B cell (primary cell): Measurements from ENCODE around the gene SMKR1. TPM values are rescaled to one million over a fixed set of nuclear protein-coding genes. Genes with fewer than 3 reads are reported as not detected.
A peak's percentile ranks its signal among the peaks of the same experiment; 100 is the strongest.

ENCODE experiments used
- ATAC-seq: fragments of 200-7000 bp; cut with Tn5 transposase; one replicate; pipeline ENCODE4 v1.10.0; 2021; ENCODE audit warnings: low read depth, mild to moderate bottlenecking, moderate number of reproducible peaks, moderate library complexity
- CTCF ChIA-PET: fragments of 350-600 bp; sonication (Branson Sonifier 250); formaldehyde crosslinking; loops from one replicate; lab custom pipeline; 2021; ENCODE audit warnings: antibody characterized with exemption, inconsistent platforms; lab: Charles Lee
- POLR2A ChIA-PET: fragments of 350-600 bp; sonication (Branson Sonifier 250); formaldehyde crosslinking; loops from one replicate; lab custom pipeline; 2021; ENCODE audit warnings: antibody characterized with exemption; lab: Charles Lee
- DNase-seq: peaks from one replicate; pipeline ENCODE4 v3.0.0; 2013
- H2AFZ ChIP-seq: 2 replicates; pipeline ENCODE4 v1.6.1; 2012; ENCODE audit warnings: mild to moderate bottlenecking, low read depth, low read length; ENCODE audit not compliant: insufficient read depth, poor library complexity, severe bottlenecking
- H3K27ac ChIP-seq, 2 donors: 1 replicate in 1 of 2; 2 replicates in 1 of 2; pipeline ENCODE4 v1.5.1; 2012 to 2013; ENCODE audit warnings: low read length in 2 of 2, mild to moderate bottlenecking in 2 of 2, moderate library complexity in 1 of 2
- H3K27me3 ChIP-seq, 4 experiments: fragments of 200-600 bp in 1 of 4; sonication (generic) in 1 of 4; replicated peaks in 1 of 4; 1 replicate in 2 of 4; 2 replicates in 2 of 4; pipeline versions ENCODE4 v1.6.1 to v1.7.0; 2013 to 2016; ENCODE audit warnings: low read length in 3 of 4, mild to moderate bottlenecking in 2 of 4, mixed read lengths in 1 of 4, moderate library complexity in 1 of 4; ENCODE audit not compliant: insufficient read depth in 4 of 4, control insufficient read depth in 3 of 4; ENCODE audit errors: control extremely low read depth in 1 of 4
- H3K36me3 ChIP-seq, 2 experiments: replicated peaks in 1 of 2; 1 replicate in 1 of 2; 2 replicates in 1 of 2; pipeline versions ENCODE4 v1.6.1 to v1.7.1; 2013; ENCODE audit warnings: low read length in 1 of 2; ENCODE audit not compliant: insufficient read depth in 2 of 2, control insufficient read depth in 1 of 2; ENCODE audit errors: control extremely low read depth in 1 of 2, extremely low read depth in 1 of 2
- H3K4me1 ChIP-seq, 2 donors: fragments of 200-600 bp in 1 of 2; sonication (generic) in 1 of 2; 1 replicate in 1 of 2; 2 replicates in 1 of 2; pipeline versions ENCODE4 v1.5.1 to v1.6.1; 2013 to 2017; ENCODE audit warnings: low read length in 2 of 2; ENCODE audit not compliant: control insufficient read depth in 2 of 2, insufficient read depth in 2 of 2
- H3K4me2 ChIP-seq: replicated peaks from 2 replicates; pipeline ENCODE3; 2012; ENCODE audit warnings: mild to moderate bottlenecking, low read depth, low read length; ENCODE audit not compliant: poor library complexity, severe bottlenecking
- H3K4me3 ChIP-seq, 5 experiments: fragments of 200-600 bp in 1 of 5; sonication (generic) in 1 of 5; 1 replicate in 3 of 5; 2 replicates in 2 of 5; pipeline versions ENCODE4 v1.5.1 to v1.7.0; 2011 to 2016; ENCODE audit warnings: low read length in 4 of 5, mild to moderate bottlenecking in 4 of 5, low read depth in 2 of 5, control low read depth in 1 of 5, moderate library complexity in 1 of 5; ENCODE audit not compliant: insufficient read depth in 1 of 5; ENCODE audit errors: control extremely low read depth in 1 of 5, extremely low read depth in 1 of 5
- H3K79me2 ChIP-seq: fragments of 200-600 bp; sonication (generic); one replicate; pipeline ENCODE4 v1.6.0; 2016; ENCODE audit warnings: low read length; ENCODE audit not compliant: control insufficient read depth, insufficient read depth
- H3K9ac ChIP-seq: fragments of 200-600 bp; sonication (generic); 2 replicates; pipeline ENCODE4 v1.6.1; 2017; ENCODE audit warnings: mild to moderate bottlenecking, low read length, moderate library complexity
- H3K9me3 ChIP-seq, 3 donors: one replicate each; pipeline versions ENCODE4 v1.6.1 to v1.7.1; 2013; ENCODE audit warnings: low read length in 2 of 3; ENCODE audit not compliant: control insufficient read depth in 2 of 3, insufficient read depth in 1 of 3; ENCODE audit errors: control extremely low read depth in 1 of 3
- H4K20me1 ChIP-seq: 2 replicates; pipeline ENCODE4 v1.6.0; 2012; ENCODE audit warnings: mild to moderate bottlenecking, low read length; ENCODE audit not compliant: insufficient read depth, control insufficient read depth, poor library complexity, severe bottlenecking
- H3K27ac Mint-ChIP-seq: one replicate; pipeline ENCODE4 v1.8.0; 2021; ENCODE audit warnings: mixed read lengths
- H3K27me3 Mint-ChIP-seq: one replicate; pipeline ENCODE4 v1.8.0; 2021; ENCODE audit warnings: mixed read lengths
- H3K4me1 Mint-ChIP-seq: one replicate; pipeline ENCODE4 v1.8.0; 2021; ENCODE audit warnings: mixed read lengths
- H3K4me3 Mint-ChIP-seq: one replicate; pipeline ENCODE4 v1.8.0; 2021; ENCODE audit warnings: mixed read lengths
- H3K9me3 Mint-ChIP-seq: one replicate; pipeline ENCODE4 v1.8.0; 2022; ENCODE audit warnings: mixed read lengths; ENCODE audit not compliant: insufficient read depth
- CTCF ChIP-seq: fragments of 200-600 bp; IDR thresholded peaks from one replicate; pipeline ENCODE4 v1.8.0; 2022; ENCODE audit warnings: antibody characterized with exemption, mild to moderate bottlenecking
- EZH2 ChIP-seq: IDR thresholded peaks from 2 replicates; pipeline ENCODE4 v1.6.1; 2012; ENCODE audit warnings: borderline replicate concordance, low read depth, mild to moderate bottlenecking, moderate library complexity, low read length; ENCODE audit not compliant: insufficient read depth, poor library complexity, severe bottlenecking
- WGBS: methylation state at CpG from one replicate; pipeline ENCODE4 v1.1.5; 2013; ENCODE audit warnings: missing lambda C conversion rate; ENCODE audit not compliant: insufficient coverage; 5-methylcytosine and 5-hydroxymethylcytosine counted together
- intact Hi-C: fragments of 100-400 bp; cut with micrococcal nuclease; formaldehyde crosslinking; loops from one replicate; pipeline ENCODE4 v1.10.0; 2022
- polyA plus RNA-seq: library from polyadenylated mRNA; depleted of rRNA; stranded (reverse); fragments of >200 nt; gene quantifications from 2 replicates; pipeline ENCODE4 v1.2.3, GENCODE V29; 2012
- total RNA-seq, 2 donors: library from RNA; stranded (reverse); fragments of 120-200 nt in 1 of 2; gene quantifications; 1 replicate in 1 of 2; 2 replicates in 1 of 2; pipeline versions ENCODE4 v1.2.3 to v1.2.4, GENCODE V29; 2013 to 2022

Gene SMKR1
- total and polyA plus RNA-seq, 2 donors (not counting 1 experiment from before 2014, with no cell fraction given) = 0.58 to 2.9 TPM

GRCh38 chr7:129502708-129503685 lies 666 bp downstream of the SMKR1 start:
- Histone ChIP-seq H2AFZ (peak overlapping the region; percentile 90), H3K79me2 (no peaks in the 10 kb centered on the region), H3K9me3 (no peaks in the 10 kb centered on the region), H3K4me3 (peak overlapping the region in 4 of 5 experiments; percentile 54 to 77 (median 66)), H3K4me1 (peaks cover 14 to 32% of the 10 kb centered on the region in 2 donors), H3K36me3 (no peaks in the 10 kb centered on the region), H3K27me3 (no peaks in the 10 kb centered on the region), H4K20me1 (no peaks in the 10 kb centered on the region), H3K4me2 (peak overlapping the region; percentile 96), H3K27ac (peak overlapping the region; percentile 47 to 67), H3K9ac (peak overlapping the region; percentile 87)
- WGBS = 12% methylated on average over 56 of the region's 58 CpGs
- intact Hi-C loops = loop anchor here (1.0 to 5.0 kb wide), 7 partner anchors 9 to 1851 kb away; partner anchors contain the start of genes ATP6V1F, NRF1, SND1 and STRIP2
- ATAC-seq = peak; percentile 4
- ChIA-PET POLR2A (interaction anchor here (0.6 kb wide), 1 partner anchor 9 kb away, joined by 3 read pairs; no protein-coding TSS in a partner anchor), CTCF (interaction anchor here (0.6 to 1.1 kb wide), 2 partner anchors 109 to 134 kb away, joined by 3 to 4 read pairs; partner anchors contain the start of gene NRF1)
- Mint-ChIP-seq H3K4me1 (peaks cover 21% of the 10 kb centered on the region), H3K27me3 (no peaks in the 10 kb centered on the region), H3K4me3 (peak overlapping the region; percentile 90), H3K9me3 (no peaks in the 10 kb centered on the region), H3K27ac (peak overlapping the region; percentile 89)
- TF ChIP-seq EZH2 (no peak), CTCF (no peak)
- DNase-seq = no peak
